Measurements from ENCODE around the gene BRSK1.

- TF ChIP-seq POLR2AphosphoS5 (IDR thresholded peaks at IDR 0.05; ENCODE audit: low read length), result no peak
- no peak for TF ChIP-seq BCL11A (IDR thresholded peaks at IDR 0.05; ENCODE audit: low read depth, low read length)
Observed at GRCh38 chr19:55241935-55242464, 41.8 kb upstream of the BRSK1 start.
